K562 (cell line): ENCODE data around the gene GPX6. TPM values are rescaled to one million over a fixed set of nuclear protein-coding genes. Genes with fewer than 3 reads are reported as not detected.

Source experiments
- ATAC-seq: fragments of 200-7000 bp; cut with Tn5 transposase; 3 replicates; pipeline ENCODE4 v1.9.1; 2020; ENCODE audit warnings: moderate library complexity
- BruUV-seq: library from RNA; stranded (reverse); fragments of 400-500 nt; replicated peaks from 2 replicates; lab custom pipeline; 2021; lab: Mats Ljungman, UMichigan
- CTCF ChIA-PET: fragments of 300-600 bp; formaldehyde crosslinking; extraction: SDS; loops from one replicate; lab custom pipeline; 2021; ENCODE audit warnings: low intra/inter-chr PET ratio; lab: Yijun Ruan, JAX
- POLR2A ChIA-PET: fragments of 300-600, 350-650 bp; sonication (Branson Sonifier 250); formaldehyde crosslinking; extraction: SDS; loops from one replicate; lab custom pipeline; 2021; ENCODE audit warnings: antibody characterized with exemption, inconsistent platforms; lab: Yijun Ruan, JAX
- DNase-seq, 4 experiments: peaks; one replicate each; pipeline versions ENCODE4 v3.0.0 to v3.0.0-alpha.2; 2011 to 2018; ENCODE audit warnings: low spot score in 3 of 4, mixed read lengths in 3 of 4; ENCODE audit errors: extremely low read depth in 1 of 4
- FAIRE-seq: peaks from 2 replicates; lab custom pipeline; 2011; peaks lifted over from hg19 to GRCh38; lab: Jason Lieb, UNC
- H2AFZ ChIP-seq: 2 replicates; pipeline ENCODE4 v1.6.0; 2011; ENCODE audit warnings: low read depth, low read length, control low read depth, inconsistent platforms
- H3K27ac ChIP-seq: fragments of 200-600 bp; 3 replicates; pipeline ENCODE4 v1.8.0; 2011; ENCODE audit warnings: low read depth, mild to moderate bottlenecking, control low read depth, inconsistent platforms, low read length, moderate library complexity, mixed read lengths; ENCODE audit errors: extremely low read depth
- H3K27me3 ChIP-seq, 2 experiments: fragments of 300-600 bp in 1 of 2; 2 replicates in 1 of 2; 3 replicates in 1 of 2; pipeline versions ENCODE4 v1.6.0 to v1.8.0; 2011; ENCODE audit warnings: inconsistent platforms in 2 of 2, low read length in 2 of 2, mild to moderate bottlenecking in 1 of 2, mixed read lengths in 1 of 2, moderate library complexity in 1 of 2; ENCODE audit not compliant: control insufficient read depth in 2 of 2, insufficient read depth in 2 of 2
- H3K36me3 ChIP-seq: fragments of 300-600 bp; 3 replicates; pipeline ENCODE4 v1.8.0; 2011; ENCODE audit warnings: mild to moderate bottlenecking, low read length, inconsistent platforms; ENCODE audit not compliant: control insufficient read depth, insufficient read depth
- H3K4me1 ChIP-seq, 2 experiments: fragments of 200-600 bp in 1 of 2; replicated peaks in 1 of 2; 2 replicates in 1 of 2; 3 replicates in 1 of 2; pipeline versions ENCODE4 v1.5.1 to v1.8.0; 2011; ENCODE audit warnings: inconsistent platforms in 2 of 2, low read length in 2 of 2, mild to moderate bottlenecking in 1 of 2, mixed read lengths in 1 of 2, moderate library complexity in 1 of 2; ENCODE audit not compliant: control insufficient read depth in 2 of 2, insufficient read depth in 2 of 2
- H3K4me2 ChIP-seq: 2 replicates; pipeline ENCODE4 v1.6.1; 2011; ENCODE audit warnings: low read length, control low read depth, inconsistent platforms, mixed read lengths; ENCODE audit not compliant: insufficient read depth
- H3K4me3 ChIP-seq: fragments of 200-600 bp; sonication (generic), shearing (Covaris generic); 2 replicates; pipeline ENCODE4 v1.5.1; 2016; ENCODE audit warnings: control low read depth, inconsistent platforms
- H3K79me2 ChIP-seq: fragments of 200-600 bp; 3 replicates; pipeline ENCODE4 v1.8.0; 2011; ENCODE audit warnings: low read length, inconsistent platforms; ENCODE audit not compliant: control insufficient read depth, insufficient read depth
- H3K9ac ChIP-seq, 2 experiments: 2 replicates each; pipeline versions ENCODE4 v1.6.0 to v1.6.1; 2011; ENCODE audit warnings: low read depth in 2 of 2, low read length in 2 of 2, control low read depth in 1 of 2, inconsistent platforms in 1 of 2, mild to moderate bottlenecking in 1 of 2, mixed read lengths in 1 of 2; ENCODE audit not compliant: insufficient read depth in 1 of 2
- H3K9me1 ChIP-seq: one replicate; pipeline ENCODE4 v1.6.0; 2011; ENCODE audit warnings: inconsistent platforms, mild to moderate bottlenecking, low read length, moderate library complexity; ENCODE audit not compliant: control insufficient read depth, insufficient read depth
- H3K9me3 ChIP-seq: replicated peaks from 2 replicates; pipeline ENCODE4 v1.5.1; 2011; ENCODE audit warnings: low read depth, low read length, inconsistent platforms; ENCODE audit not compliant: control insufficient read depth, insufficient read depth
- H4K20me1 ChIP-seq: replicated peaks from 2 replicates; pipeline ENCODE4 v1.6.1; 2011; ENCODE audit warnings: low read length, inconsistent platforms, mixed read lengths; ENCODE audit not compliant: control insufficient read depth, insufficient read depth
- ATF7 ChIP-seq: fragments of 450-650 bp; IDR thresholded peaks from 2 replicates; pipeline ENCODE4 v1.7.1; 2014; ENCODE audit warnings: mild to moderate bottlenecking, moderate library complexity
- BCL6 ChIP-seq: fragments of 250-450 bp; sonication (Bioruptor Pico); IDR thresholded peaks from 2 replicates; pipeline ENCODE4 v1.4.0; 2020
- CREM ChIP-seq: IDR thresholded peaks from 2 replicates; pipeline ENCODE4 v1.6.1; 2014; ENCODE audit warnings: antibody characterized with exemption, low read depth
- DMBX1 ChIP-seq: fragments of 250-450 bp; sonication (Bioruptor Pico); IDR thresholded peaks from 2 replicates; pipeline ENCODE4 v1.8.0; 2022; ENCODE audit warnings: inconsistent platforms, mild to moderate bottlenecking, moderate library complexity, borderline replicate concordance
- ELF4 ChIP-seq: fragments of 450-650 bp; formaldehyde crosslinking; IDR thresholded peaks from 2 replicates; pipeline ENCODE4 v1.4.0; 2022; ENCODE audit warnings: missing genetic modification characterization
- ESRRA ChIP-seq: fragments of 450-650 bp; IDR thresholded peaks from 2 replicates; pipeline ENCODE4 v1.6.1; 2014; ENCODE audit warnings: low read depth, mild to moderate bottlenecking, moderate library complexity, borderline replicate concordance
- ETV5 ChIP-seq: sonication (generic); formaldehyde crosslinking; IDR thresholded peaks from 2 replicates; pipeline ENCODE4 v1.4.0; 2020; ENCODE audit warnings: low read depth, mild to moderate bottlenecking, missing genetic modification reagents
- FUS ChIP-seq: fragments of 200-400 bp; formaldehyde crosslinking; optimal IDR thresholded peaks from 2 replicates; pipeline ENCODE3; 2017; ENCODE audit warnings: low read depth, low read length
- JUND ChIP-seq, 2 experiments: IDR thresholded peaks; 2 replicates in 1 of 2; 3 replicates in 1 of 2; pipeline ENCODE4 v1.6.1; 2011; ENCODE audit warnings: borderline replicate concordance in 2 of 2, low read depth in 2 of 2, low read length in 2 of 2, improper control_type of control experiment in 1 of 2, missing biosample characterization in 1 of 2, missing genetic modification characterization in 1 of 2, missing genetic modification reagents in 1 of 2
- KDM5B ChIP-seq: fragments of 200-600 bp; sonication (generic); IDR thresholded peaks from 2 replicates; pipeline ENCODE4 v1.6.1; 2012; ENCODE audit warnings: low read depth, mild to moderate bottlenecking, moderate library complexity, low read length, control low read depth, inconsistent platforms; ENCODE audit not compliant: insufficient replicate concordance
- KLF13 ChIP-seq: fragments of 450-650 bp; IDR thresholded peaks from 2 replicates; pipeline ENCODE4 v1.6.1; 2016; ENCODE audit warnings: missing genetic modification characterization, low read depth, mild to moderate bottlenecking, missing compliant biosample characterization, moderate library complexity, borderline replicate concordance
- KLF16 ChIP-seq: IDR thresholded peaks from 2 replicates; pipeline ENCODE4 v1.6.1; 2016; ENCODE audit warnings: antibody characterized with exemption
- MBD2 ChIP-seq: sonication (generic); IDR thresholded peaks from 2 replicates; pipeline ENCODE4 v1.6.1; 2016; ENCODE audit warnings: low read depth, borderline replicate concordance
- NBN ChIP-seq: fragments of 450-650 bp; IDR thresholded peaks from 2 replicates; pipeline ENCODE4 v1.6.1; 2016; ENCODE audit warnings: low read depth, mild to moderate bottlenecking
- NRF1 ChIP-seq, 2 experiments: fragments of 450-650 bp; IDR thresholded peaks in 1 of 2; conservative IDR thresholded peaks in 1 of 2; 2 replicates each; pipeline ENCODE4 v1.6.1; 2014; ENCODE audit warnings: mild to moderate bottlenecking in 2 of 2
- PTBP1 ChIP-seq: fragments of 200-400 bp; formaldehyde crosslinking; IDR thresholded peaks from 2 replicates; pipeline ENCODE4 v1.6.1; 2017; ENCODE audit warnings: low read depth, low read length
- SMAD4 ChIP-seq: fragments of 250-450 bp; sonication (Bioruptor Pico); conservative IDR thresholded peaks from 2 replicates; pipeline ENCODE4 v1.8.0; 2021; ENCODE audit warnings: inconsistent platforms, mild to moderate bottlenecking, moderate library complexity
- YBX1 ChIP-seq: fragments of 450-650 bp; IDR thresholded peaks from 2 replicates; pipeline ENCODE4 v1.7.1; 2016; ENCODE audit warnings: mild to moderate bottlenecking
- ZBED1 ChIP-seq: IDR thresholded peaks from 2 replicates; pipeline ENCODE4 v1.6.1; 2014
- ZBTB7A ChIP-seq: IDR thresholded peaks from 2 replicates; pipeline ENCODE4 v1.6.1; 2011; ENCODE audit warnings: low read depth, mild to moderate bottlenecking, low read length, moderate library complexity, borderline replicate concordance; ENCODE audit not compliant: control insufficient read depth
- WGBS: fragments of 100-300 bp; shearing (Covaris generic); methylation state at CpG from one replicate; pipeline ENCODE4 v1.1.6; 2016; ENCODE audit warnings: low coverage, mixed read lengths; ENCODE audit not compliant: insufficient coverage; ENCODE audit errors: missing lambda C conversion rate; 5-methylcytosine and 5-hydroxymethylcytosine counted together
- in situ Hi-C: fragments of 300-500 bp; cut with MboI; formaldehyde crosslinking; loops from 4 replicates; pipeline ENCODE4 v1.15.0; 2018; ENCODE audit warnings: inconsistent platforms, mixed read lengths
- intact Hi-C: fragments of 100-400 bp; cut with micrococcal nuclease; formaldehyde crosslinking; loops from 2 replicates; pipeline ENCODE4 v1.14.2; 2022
- polyA plus RNA-seq, 8 experiments: library from polyadenylated mRNA; depleted of rRNA in 4 of 8; stranded (reverse) in 5 of 8; unstranded in 3 of 8; fragments of >200 nt; fragmentation: Nextera tagmentation in 2 of 8; fragmentation: Illumina TruSeq in 1 of 8; extraction: Ambion mirVana in 2 of 8; extraction: Trizol in 1 of 8; gene quantifications; 2 replicates each; pipeline versions ENCODE4 v1.2.1 to v1.2.3, GENCODE V29; 2011 to 2014; ENCODE audit warnings: inconsistent platforms in 1 of 8, missing spikeins in 1 of 8
- total RNA-seq, 7 experiments: library from RNA; depleted of rRNA in 6 of 7; stranded (reverse); fragments of >200 nt in 6 of 7; fragmentation: Illumina TruSeq in 2 of 7; extraction: Trizol in 2 of 7; gene quantifications; 2 replicates each; pipeline versions ENCODE4 v1.2.1 to v1.2.3, GENCODE V29; 2011 to 2021; ENCODE audit warnings: low replicate concordance in 1 of 7
- TF ChIP-seq, protein P1 (sequence below): fragments of 250-450 bp; sonication (Bioruptor Pico); IDR thresholded peaks from 2 replicates; pipeline ENCODE4 v1.4.0; 2020; ENCODE audit warnings: mild to moderate bottlenecking
- TF ChIP-seq, protein P2 (sequence below): fragments of 450-650 bp; formaldehyde crosslinking; IDR thresholded peaks from 2 replicates; pipeline ENCODE4 v1.4.0; 2022; ENCODE audit warnings: mild to moderate bottlenecking, moderate library complexity

GPX6 gene
- total and polyA plus RNA-seq, 9 of the 15 experiments (the other 6 are each of a cell fraction or from before 2014, with no cell fraction given): not detected

DNA sequence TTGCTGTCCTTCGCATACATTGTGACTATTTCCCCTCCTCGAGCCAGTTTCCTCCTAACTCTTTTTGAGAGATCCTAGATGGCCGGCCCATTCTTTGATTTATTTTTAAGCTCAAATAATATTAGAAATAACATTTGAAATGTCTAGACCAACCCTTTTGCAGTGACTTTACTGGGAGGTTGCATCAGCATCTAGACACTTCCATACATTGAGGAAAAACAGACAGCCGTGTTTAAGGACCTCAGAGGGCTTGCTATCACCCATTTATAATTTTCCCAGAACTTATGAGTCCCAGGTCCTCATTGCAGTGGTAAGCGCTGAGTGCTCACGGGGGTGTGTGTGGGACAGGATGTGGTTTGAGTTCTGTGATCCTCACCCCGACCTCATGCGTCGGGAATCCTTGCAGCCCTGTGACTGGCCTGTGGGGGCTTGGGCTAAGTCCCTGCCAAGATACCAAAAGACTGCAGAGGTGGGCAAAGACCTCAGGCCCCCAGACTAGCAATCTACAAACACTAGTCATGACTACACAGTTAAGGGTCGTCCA lies 10.0 kb upstream of the GPX6 start, which contains the start of gene GPX5:
Gene GPX5 (plus strand): TSS at position 386 of the 544 bp plus-strand sequence. CDS start 133 bp downstream, at position 519.
- in situ Hi-C loops: no loop called here
- Histone ChIP-seq H3K4me1 (peaks cover 6 to 16% of the 10 kb centered on the region in 2 experiments; a peak in 4 of 5 replicates), H3K9me3 (no peaks in the 10 kb centered on the region), H2AFZ (peak within 1 kb of the TSS; percentile 58), H3K4me3 (no peak within 1 kb of the TSS), H3K36me3 (no peaks in the 10 kb centered on the region), H3K27ac (no peak within 1 kb of the TSS), H4K20me1 (no peaks in the 10 kb centered on the region), H3K9ac (peak within 1 kb of the TSS in 1 of 2 experiments; percentile 30; a peak in 1 of 4 replicates), H3K9me1 (no peaks in the 10 kb centered on the region), H3K27me3 (no peaks in the 10 kb centered on the region; a peak in 1 of 5 replicates), H3K4me2 (peak within 1 kb of the TSS; percentile 33; the same call in 1 of the 2 replicates), H3K79me2 (no peaks in the 10 kb centered on the region)
- WGBS: 7% methylated on average over 10 of the region's 10 CpGs
- DNase-seq: peak in 2 of 4 experiments; percentile 63 to 68
- POLR2A ChIA-PET: interaction anchor here (1.0 kb wide), 3 partner anchors 9 to 12 kb away, joined by 3 to 5 read pairs (median 4); no protein-coding TSS in a partner anchor
- no TSS peak for BruUV-seq
- FAIRE-seq: peak; percentile 73
- CTCF ChIA-PET: no interaction called here
- peak; percentile 94 for ATAC-seq
- intact Hi-C loops: no loop called here
- TF ChIP-seq ETV5 (CRISPR knock-in tag) (peak; percentile 62; the same call in 1 of the 2 replicates), NBN (peak; percentile 41; the same call in 1 of the 2 replicates), ELF4 (CRISPR knock-in tag) (no peak), FUS (no peak), MBD2 (no peak), ATF7 (peak; percentile 54; the same call in 1 of the 2 replicates), DMBX1 (no peak), BCL6 (CRISPR knock-in tag) (no peak), ESRRA (peak; percentile 50; the same call in 1 of the 2 replicates), JUND (IDR thresholded peaks at IDR 0.05; ENCODE audit: borderline replicate concordance, low read depth, low read length) (no peak), JUND (tag; IDR thresholded peaks at IDR 0.05; ENCODE audit: borderline replicate concordance, low read depth, low read length) (peak; percentile 23; the same call in 1 of the 3 replicates), SMAD4 (CRISPR knock-in tag) (peak; percentile 65; the same call in 1 of the 2 replicates), ZBTB7A (peak; percentile 22; the same call in 1 of the 2 replicates), KDM5B (no peak), CREM (peak; percentile 67), ZBED1 (0 out of 2 replicates have a peak, but pooled peaks have one; percentile 27), NRF1 (conservative IDR thresholded peaks at IDR 0.05 in 1 of 2, IDR thresholded peaks at IDR 0.05 in 1 of 2) (peak in 1 of 2 experiments; percentile 21; a peak in 2 of 4 replicates), YBX1 (no peak), PTBP1 (no peak), KLF13 (tag) (no peak), KLF16 (no peak)
- TF ChIP-seq, protein P1, sequence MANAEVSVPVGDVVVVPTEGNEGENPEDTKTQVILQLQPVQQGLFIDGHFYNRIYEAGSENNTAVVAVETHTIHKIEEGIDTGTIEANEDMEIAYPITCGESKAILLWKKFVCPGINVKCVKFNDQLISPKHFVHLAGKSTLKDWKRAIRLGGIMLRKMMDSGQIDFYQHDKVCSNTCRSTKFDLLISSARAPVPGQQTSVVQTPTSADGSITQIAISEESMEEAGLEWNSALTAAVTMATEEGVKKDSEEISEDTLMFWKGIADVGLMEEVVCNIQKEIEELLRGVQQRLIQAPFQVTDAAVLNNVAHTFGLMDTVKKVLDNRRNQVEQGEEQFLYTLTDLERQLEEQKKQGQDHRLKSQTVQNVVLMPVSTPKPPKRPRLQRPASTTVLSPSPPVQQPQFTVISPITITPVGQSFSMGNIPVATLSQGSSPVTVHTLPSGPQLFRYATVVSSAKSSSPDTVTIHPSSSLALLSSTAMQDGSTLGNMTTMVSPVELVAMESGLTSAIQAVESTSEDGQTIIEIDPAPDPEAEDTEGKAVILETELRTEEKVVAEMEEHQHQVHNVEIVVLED (CRISPR knock-in tag): no peak
- TF ChIP-seq, protein P2, sequence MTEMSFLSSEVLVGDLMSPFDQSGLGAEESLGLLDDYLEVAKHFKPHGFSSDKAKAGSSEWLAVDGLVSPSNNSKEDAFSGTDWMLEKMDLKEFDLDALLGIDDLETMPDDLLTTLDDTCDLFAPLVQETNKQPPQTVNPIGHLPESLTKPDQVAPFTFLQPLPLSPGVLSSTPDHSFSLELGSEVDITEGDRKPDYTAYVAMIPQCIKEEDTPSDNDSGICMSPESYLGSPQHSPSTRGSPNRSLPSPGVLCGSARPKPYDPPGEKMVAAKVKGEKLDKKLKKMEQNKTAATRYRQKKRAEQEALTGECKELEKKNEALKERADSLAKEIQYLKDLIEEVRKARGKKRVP (CRISPR knock-in tag): peak; percentile 67; the same call in 1 of the 2 replicates
